Stimulated activated CD8-positive, alpha-beta memory T cell treated with anti-CD3 and anti-CD28 coated beads, Interleukin-12 subunit alpha, Interleukin-12 subunit beta, amount 100 ng/mL, for 4 hours (primary cell): ENCODE results near the gene ALDH1L1.

Experiments
- DNase-seq: peaks from one replicate; pipeline ENCODE4 v3.0.0-alpha.2; 2020; ENCODE audit warnings: low read depth

ALDH1L1 gene

GRCh38 chr3:126194713-126195305 lies 14.4 kb upstream of the ALDH1L1 start:
- DNase-seq = no peak

GRCh38 chr3:126191246-126191645 lies 10.9 kb upstream of the ALDH1L1 start:
- no peak for DNase-seq

- DNase-seq = no peak
Measured at GRCh38 chr3:126187920-126188319, 7.5 kb upstream of the ALDH1L1 start.

- no peak for DNase-seq
Measured at GRCh38 chr3:126186749-126187148, 6.4 kb upstream of the ALDH1L1 start.

- DNase-seq = no peak
Measured at GRCh38 chr3:126186271-126186670, 5.9 kb upstream of the ALDH1L1 start.

- no peak for DNase-seq
Measured at GRCh38 chr3:126184465-126185000, 4.1 kb upstream of the ALDH1L1 start.

GRCh38 chr3:126181398-126181725 lies 976 bp upstream of the ALDH1L1 start:
- no peak for DNase-seq

- DNase-seq = no peak
Measured at GRCh38 chr3:126179825-126180476, 435 bp downstream of the ALDH1L1 start.

- DNase-seq = no peak
Measured at GRCh38 chr3:126170073-126170777, 10.2 kb downstream of the ALDH1L1 start.

GRCh38 chr3:126167566-126167965 lies 12.8 kb downstream of the ALDH1L1 start:
- no peak for DNase-seq

GRCh38 chr3:126166009-126166408 lies 14.4 kb downstream of the ALDH1L1 start:
- no peak for DNase-seq

- DNase-seq = no peak
Measured at GRCh38 chr3:126161309-126161708, 19.1 kb downstream of the ALDH1L1 start.

- DNase-seq = no peak
Measured at GRCh38 chr3:126160243-126161210, 19.9 kb downstream of the ALDH1L1 start.

GRCh38 chr3:126159476-126159875 lies 20.9 kb downstream of the ALDH1L1 start:
- DNase-seq = no peak

- DNase-seq = no peak
Measured at GRCh38 chr3:126158912-126159454, 21.4 kb downstream of the ALDH1L1 start.

GRCh38 chr3:126158016-126158911 lies 22.1 kb downstream of the ALDH1L1 start:
- no peak for DNase-seq

GRCh38 chr3:126157083-126157768 lies 23.2 kb downstream of the ALDH1L1 start:
- DNase-seq = no peak

GRCh38 chr3:126156468-126156867 lies 23.9 kb downstream of the ALDH1L1 start:
- no peak for DNase-seq

- no peak for DNase-seq
Measured at GRCh38 chr3:126155819-126156218, 24.6 kb downstream of the ALDH1L1 start.

- DNase-seq = no peak
Measured at GRCh38 chr3:126155280-126155640, 25.1 kb downstream of the ALDH1L1 start.
